Smooth muscle cell (in vitro differentiated cells): ENCODE measurements around the gene RAMP1. TPM values are rescaled to one million over a fixed set of nuclear protein-coding genes. Genes with fewer than 3 reads are reported as not detected.

Experiments used
- DNase-seq: peaks from one replicate; lab custom pipeline; 2025; ENCODE audit not compliant: unreplicated experiment; lab: John Stamatoyannopoulos, UW
- H2AFZ ChIP-seq: fragments of 200-600 bp; sonication (generic); 2 replicates; pipeline ENCODE4 v1.6.0; 2016; ENCODE audit warnings: antibody characterized with exemption, low read depth, mild to moderate bottlenecking
- H3F3A ChIP-seq: fragments of 200-600 bp; sonication (generic); 2 replicates; pipeline ENCODE4 v1.6.0; 2017; ENCODE audit warnings: antibody characterized with exemption, low read depth
- H3K27ac ChIP-seq: fragments of 200-600 bp; sonication (generic); 2 replicates; pipeline ENCODE4 v1.5.1; 2016; ENCODE audit warnings: low read depth, mild to moderate bottlenecking
- H3K27me3 ChIP-seq: fragments of 200-600 bp; sonication (generic); 2 replicates; pipeline ENCODE4 v1.6.1; 2016; ENCODE audit warnings: low read depth, mild to moderate bottlenecking
- H3K36me3 ChIP-seq: fragments of 200-600 bp; sonication (generic); 2 replicates; pipeline ENCODE4 v1.5.1; 2016; ENCODE audit warnings: low read depth
- H3K4me1 ChIP-seq: fragments of 200-600 bp; sonication (generic); 2 replicates; pipeline ENCODE4 v1.5.1; 2016; ENCODE audit warnings: low read depth
- H3K4me2 ChIP-seq: fragments of 200-600 bp; sonication (generic); 2 replicates; pipeline ENCODE4 v1.6.0; 2016; ENCODE audit warnings: mild to moderate bottlenecking
- H3K4me3 ChIP-seq: fragments of 200-600 bp; sonication (generic); 2 replicates; pipeline ENCODE4 v1.5.1; 2016; ENCODE audit warnings: mild to moderate bottlenecking
- H3K79me2 ChIP-seq: fragments of 200-600 bp; sonication (generic); 2 replicates; pipeline ENCODE4 v1.6.0; 2016; ENCODE audit warnings: low read depth, mild to moderate bottlenecking
- H3K9ac ChIP-seq: fragments of 200-600 bp; sonication (generic); 2 replicates; pipeline ENCODE4 v1.6.0; 2016; ENCODE audit warnings: low read depth
- H3K9me3 ChIP-seq: fragments of 200-600 bp; sonication (generic); replicated peaks from 2 replicates; pipeline ENCODE4 v1.5.1; 2016; ENCODE audit warnings: low read depth
- H4K20me1 ChIP-seq: fragments of 200-600 bp; sonication (generic); 2 replicates; pipeline ENCODE4 v1.6.0; 2016; ENCODE audit warnings: low read depth
- CTCF ChIP-seq: fragments of 200-600 bp; sonication (generic); IDR thresholded peaks from 2 replicates; pipeline ENCODE4 v1.5.1; 2017; ENCODE audit warnings: borderline replicate concordance, mild to moderate bottlenecking, antibody characterized with exemption; ENCODE audit not compliant: insufficient read depth, poor library complexity, severe bottlenecking
- WGBS: methylation state at CpG from one replicate; pipeline ENCODE4 v1.1.7; 2016; ENCODE audit warnings: low lambda C conversion rate; 5-methylcytosine and 5-hydroxymethylcytosine counted together
- polyA plus RNA-seq: library from polyadenylated mRNA; unstranded; fragments of >200 nt; fragmentation: Nextera tagmentation; extraction: Ambion mirVana; gene quantifications from 2 replicates; pipeline ENCODE4 v1.2.1, GENCODE V29; 2016
- total RNA-seq: library from RNA; depleted of rRNA; stranded (reverse); fragments of >200 nt; gene quantifications from 2 replicates; pipeline ENCODE4 v1.2.3, GENCODE V29; 2014

Gene RAMP1
- total and polyA plus RNA-seq, 2 experiments from 2014 or later = 24.0 to 70.8 TPM

DNA sequence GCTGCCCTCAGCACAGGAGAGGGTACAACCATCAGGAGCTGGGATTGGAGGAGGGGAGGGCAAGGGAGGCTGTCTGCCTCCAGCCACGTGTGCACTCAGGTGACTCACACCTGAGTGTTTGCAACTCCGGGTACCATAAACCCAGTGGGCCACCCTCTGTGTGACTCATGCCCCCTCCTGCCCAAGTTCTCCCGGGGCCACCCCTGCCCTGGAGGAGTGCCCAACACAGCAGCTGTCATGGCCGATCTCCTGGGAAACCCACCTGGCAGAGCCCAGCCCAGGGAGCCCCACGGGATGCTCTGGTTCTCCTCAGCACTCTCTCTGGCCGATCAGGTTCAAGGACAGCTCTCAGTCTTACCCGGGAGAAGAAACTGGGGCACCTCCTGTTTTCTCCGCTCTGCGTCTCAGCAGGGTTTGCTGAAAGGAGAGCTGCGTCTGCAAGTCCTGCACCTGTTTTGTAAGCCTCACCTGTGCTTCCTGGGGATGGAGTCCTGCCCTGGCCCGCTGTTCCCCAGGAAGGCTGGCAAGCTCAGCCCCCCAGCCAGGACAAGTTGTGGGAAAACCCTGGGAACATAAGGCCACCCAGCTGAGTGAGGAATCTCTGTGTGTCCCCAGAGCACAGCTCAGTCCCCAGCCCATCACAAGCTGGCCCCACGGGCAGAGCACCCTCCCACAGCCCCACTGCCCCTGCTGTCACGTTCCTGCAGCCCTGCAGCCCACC, 63.4 kb downstream of the RAMP1 start:
- Histone ChIP-seq H3F3A (no peaks in the 10 kb centered on the region), H3K4me3 (no peak overlapping the region), H3K36me3 (no peaks in the 10 kb centered on the region), H2AFZ (no peak overlapping the region), H3K9me3 (no peaks in the 10 kb centered on the region), H4K20me1 (no peaks in the 10 kb centered on the region), H3K4me1 (no peaks in the 10 kb centered on the region), H3K4me2 (peak overlapping the region; percentile 79), H3K79me2 (no peaks in the 10 kb centered on the region), H3K9ac (no peak overlapping the region), H3K27ac (no peak overlapping the region), H3K27me3 (no peaks in the 10 kb centered on the region)
- WGBS = 67% methylated on average over 13 of the region's 13 CpGs
- no peak for DNase-seq
- TF ChIP-seq CTCF = no peak

DNA sequence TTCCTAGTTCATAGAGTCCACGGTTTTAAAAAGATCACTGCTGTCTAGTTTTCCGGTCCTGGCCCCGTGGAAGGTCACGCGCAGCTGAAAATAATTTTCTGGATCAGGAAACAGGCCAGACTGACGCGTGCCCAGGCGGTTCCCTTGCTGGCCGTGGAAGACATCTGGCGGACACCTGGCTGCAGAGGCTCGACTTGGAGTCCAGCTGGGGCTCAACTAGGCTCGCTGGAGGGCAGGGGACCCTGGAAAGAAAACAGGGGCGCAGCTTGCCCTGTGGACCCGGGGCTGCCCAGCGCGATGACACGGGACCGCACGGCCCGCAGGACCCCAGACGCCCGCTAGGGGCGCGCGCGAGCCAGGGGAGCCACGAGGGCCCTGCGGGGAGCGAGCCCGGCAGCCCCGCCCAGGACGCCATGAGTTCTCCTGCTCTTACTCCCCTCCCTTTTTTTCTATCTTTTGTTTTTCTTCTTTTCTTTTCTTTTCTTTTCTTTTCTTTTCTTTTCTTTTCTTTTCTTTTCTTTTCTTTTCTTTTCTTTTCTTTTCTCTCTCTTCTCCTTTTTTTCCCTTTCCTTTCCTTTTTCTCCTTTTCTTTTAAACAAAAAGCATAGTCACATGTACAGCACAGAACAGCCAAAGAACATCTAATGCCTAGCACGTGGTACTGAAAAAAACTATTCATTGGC, 64.2 kb downstream of the RAMP1 start:
- Histone ChIP-seq H3F3A (no peaks in the 10 kb centered on the region), H2AFZ (no peak overlapping the region), H3K27me3 (no peaks in the 10 kb centered on the region), H3K79me2 (no peaks in the 10 kb centered on the region), H3K4me2 (peak overlapping the region; percentile 79), H3K36me3 (no peaks in the 10 kb centered on the region), H4K20me1 (no peaks in the 10 kb centered on the region), H3K4me3 (peak overlapping the region; percentile 32), H3K9ac (no peak overlapping the region), H3K9me3 (no peaks in the 10 kb centered on the region), H3K27ac (no peak overlapping the region), H3K4me1 (no peaks in the 10 kb centered on the region)
- WGBS = 21% methylated on average over 33 of the region's 33 CpGs
- peak; percentile 15 for DNase-seq
- TF ChIP-seq CTCF = peak; percentile 96

DNA sequence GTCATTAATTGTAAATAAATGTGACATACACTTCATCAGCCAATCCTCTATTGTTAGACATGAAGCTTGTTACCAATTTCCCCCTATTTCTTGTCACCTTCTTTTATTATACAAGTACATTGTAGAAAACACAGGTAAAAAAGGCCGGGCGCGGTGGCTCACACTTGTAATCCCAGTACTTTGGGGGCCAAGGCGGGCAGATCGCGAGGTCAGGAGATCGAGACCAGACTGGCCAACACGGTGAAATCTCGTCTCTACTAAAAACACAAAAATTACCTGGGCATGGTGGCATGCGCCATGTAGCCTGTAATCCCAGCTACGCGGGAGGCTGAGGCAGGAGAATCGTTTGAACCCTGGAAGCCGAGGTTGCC, 64.7 kb downstream of the RAMP1 start:
- Histone ChIP-seq H3K4me3 (no peak overlapping the region), H3K27me3 (no peaks in the 10 kb centered on the region), H3K27ac (no peak overlapping the region), H2AFZ (no peak overlapping the region), H3K4me2 (no peak overlapping the region), H3F3A (no peaks in the 10 kb centered on the region), H3K9me3 (no peaks in the 10 kb centered on the region), H3K4me1 (no peaks in the 10 kb centered on the region), H4K20me1 (no peaks in the 10 kb centered on the region), H3K79me2 (no peaks in the 10 kb centered on the region), H3K9ac (no peak overlapping the region), H3K36me3 (no peaks in the 10 kb centered on the region)
- no peak for DNase-seq
- TF ChIP-seq CTCF = no peak
- WGBS = 95% methylated on average over 14 of the region's 14 CpGs
